ENCODE measurements around the gene NRAP. TPM values are rescaled to one million over a fixed set of nuclear protein-coding genes. Genes with fewer than 3 reads are reported as not detected.
A peak's percentile ranks its signal among the peaks of the same experiment; 100 is the strongest.

The NRAP gene
- total and polyA plus RNA-seq, 4 donors = 0.05 to 0.13 (median 0.10) TPM

GRCh38 chr10:113630929-113631533 lies 32.8 kb downstream of the NRAP start (continued):
- TF ChIP-seq REST (IDR thresholded peaks at IDR 0.05) (no peak), MAX (IDR thresholded peaks at IDR 0.05) (peak; percentile 24), TAF1 (conservative IDR thresholded peaks at IDR 0.05) (no peak), HNF4A (conservative IDR thresholded peaks at IDR 0.05) (peak; percentile 75 to 78), NR2F2 (IDR thresholded peaks at IDR 0.05) (no peak), GABPA (IDR thresholded peaks at IDR 0.05 in 1 of 2, conservative IDR thresholded peaks at IDR 0.05 in 1 of 2) (no peak), FOXA2 (IDR thresholded peaks at IDR 0.05) (peak; percentile 16)

- WGBS = 91% methylated on average over 2 of the region's 2 CpGs
- no peaks in the 10 kb centered on the region for H3K27me3 ChIP-seq (ENCODE audit: control insufficient read depth in 4 of 4, insufficient read depth in 4 of 4, low read length in 3 of 4)
- no peaks in the 10 kb centered on the region for H3K36me3 ChIP-seq (ENCODE audit: control insufficient read depth in 4 of 4, insufficient read depth in 3 of 4, low read depth in 1 of 4, low read length in 3 of 4)
- no peak overlapping the region for H3K27ac ChIP-seq (ENCODE audit: low read depth in 1 of 2, low read length in 2 of 2)
- no peak for DNase-seq (ENCODE audit: low spot score)
- no peak overlapping the region for H3K4me3 ChIP-seq (ENCODE audit: low read depth in 1 of 3, low read length in 3 of 3)
- TF ChIP-seq CTCF (IDR thresholded peaks at IDR 0.05; ENCODE audit: low read depth, low read length, missing input control) = no peak
- TF ChIP-seq RXRA (IDR thresholded peaks at IDR 0.05) = no peak
- TF ChIP-seq RAD21 (IDR thresholded peaks at IDR 0.05) = no peak
- TF ChIP-seq TAF1 (conservative IDR thresholded peaks at IDR 0.05) = no peak
- TF ChIP-seq JUND (IDR thresholded peaks at IDR 0.05) = no peak
- H3K9ac ChIP-seq (ENCODE audit: low read depth in 1 of 2, low read length in 2 of 2) = no peak overlapping the region
- no peaks in the 10 kb centered on the region for H3K9me3 ChIP-seq (ENCODE audit: control insufficient read depth in 4 of 4, low read length in 3 of 4)
- H3K4me1 ChIP-seq (ENCODE audit: control insufficient read depth in 4 of 4, insufficient read depth in 4 of 4, low read length in 3 of 4) = peaks cover 4 to 29% (median 25%) of the 10 kb centered on the region in 4 donors
Observed at GRCh38 chr10:113628607-113629153, 35.2 kb downstream of the NRAP start.

- WGBS = 77% methylated on average over 6 of the region's 6 CpGs
- Histone ChIP-seq H3K27me3 (ENCODE audit: control insufficient read depth in 4 of 4, insufficient read depth in 4 of 4, low read length in 3 of 4) (no peaks in the 10 kb centered on the region), H3K27ac (ENCODE audit: low read depth in 1 of 2, low read length in 2 of 2) (no peak overlapping the region), H3K4me3 (ENCODE audit: low read depth in 1 of 3, low read length in 3 of 3) (no peak overlapping the region), H3K9ac (ENCODE audit: low read depth in 1 of 2, low read length in 2 of 2) (no peak overlapping the region), H3K4me1 (ENCODE audit: control insufficient read depth in 4 of 4, insufficient read depth in 4 of 4, low read length in 3 of 4) (peaks cover 4 to 29% (median 25%) of the 10 kb centered on the region in 4 donors), H3K9me3 (ENCODE audit: control insufficient read depth in 4 of 4, low read length in 3 of 4) (no peaks in the 10 kb centered on the region), H3K36me3 (ENCODE audit: control insufficient read depth in 4 of 4, insufficient read depth in 3 of 4, low read depth in 1 of 4, low read length in 3 of 4) (no peaks in the 10 kb centered on the region)
- TF ChIP-seq EGR1 (IDR thresholded peaks at IDR 0.05; ENCODE audit: low read depth in 2 of 2) (no peak), ZBTB33 (IDR thresholded peaks at IDR 0.05) (no peak), SP1 (IDR thresholded peaks at IDR 0.05) (no peak), FOXA1 (IDR thresholded peaks at IDR 0.05) (no peak), CTCF (IDR thresholded peaks at IDR 0.05; ENCODE audit: low read depth, low read length, missing input control) (no peak)
- no peak for DNase-seq (ENCODE audit: low spot score)
Observed at GRCh38 chr10:113627836-113628235, 36.0 kb downstream of the NRAP start.

Data from liver (tissue), 9 donors.